GM12878 (cell line): ENCODE data around the gene PDE6G. TPM values are rescaled to one million over a fixed set of nuclear protein-coding genes. Genes with fewer than 3 reads are reported as not detected.

Experiments
- ATAC-seq: fragments of 200-7000 bp; cut with Tn5 transposase; 3 replicates; pipeline ENCODE4 v1.9.1; 2020; ENCODE audit warnings: mild to moderate bottlenecking, moderate library complexity
- BruUV-seq: library from RNA; stranded (reverse); fragments of 400-500 nt; replicated peaks from 2 replicates; lab custom pipeline; 2021; lab: Mats Ljungman, UMichigan
- CTCF ChIA-PET: fragments of 300-600 bp; sonication (Branson Sonifier 250); formaldehyde crosslinking; extraction: SDS; loops from one replicate; lab custom pipeline; 2021; ENCODE audit warnings: inconsistent platforms; lab: Yijun Ruan, JAX
- POLR2A ChIA-PET: fragments of 350-600 bp; formaldehyde crosslinking; extraction: SDS; loops from one replicate; lab custom pipeline; 2021; ENCODE audit warnings: inconsistent platforms; lab: Charles Lee
- RAD21 ChIA-PET: fragments of 300-600 bp; sonication (Branson Sonifier 250); formaldehyde crosslinking; loops from one replicate; lab custom pipeline; 2023; ENCODE audit warnings: antibody characterized with exemption; ENCODE audit not compliant: unreplicated experiment; lab: Charles Lee
- SMC1A ChIA-PET: fragments of 300-600 bp; sonication (Branson Sonifier 250); formaldehyde crosslinking; loops from one replicate; lab custom pipeline; 2023; ENCODE audit not compliant: unreplicated experiment, uncharacterized antibody; lab: Charles Lee
- DNase-seq: peaks from one replicate; pipeline ENCODE4 v3.0.0-alpha.2; 2011; ENCODE audit warnings: low read depth, low spot score
- FAIRE-seq: peaks from 3 replicates; lab custom pipeline; 2011; peaks lifted over from hg19 to GRCh38; lab: Jason Lieb, UNC
- H2AFZ ChIP-seq: 2 replicates; pipeline ENCODE4 v1.6.0; 2011; ENCODE audit warnings: low read depth, low read length, control low read depth; ENCODE audit not compliant: control insufficient read depth
- H3K27ac ChIP-seq: 2 replicates; pipeline ENCODE4 v1.5.1; 2011; ENCODE audit warnings: control low read depth; ENCODE audit not compliant: control insufficient read depth, insufficient read depth
- H3K27me3 ChIP-seq, 2 experiments: replicated peaks in 1 of 2; 2 replicates each; pipeline versions ENCODE4 v1.6.0 to v1.6.1; 2011; ENCODE audit warnings: low read length in 1 of 2; ENCODE audit not compliant: control insufficient read depth in 2 of 2, insufficient read depth in 2 of 2
- H3K36me3 ChIP-seq, 2 experiments: 2 replicates each; pipeline ENCODE4 v1.5.1; 2011; ENCODE audit warnings: low read length in 1 of 2; ENCODE audit not compliant: control insufficient read depth in 2 of 2, insufficient read depth in 2 of 2
- H3K4me1 ChIP-seq: 2 replicates; pipeline ENCODE4 v1.6.1; 2011; ENCODE audit warnings: mild to moderate bottlenecking, low read length, moderate library complexity, mixed read lengths; ENCODE audit not compliant: control insufficient read depth, insufficient read depth
- H3K4me2 ChIP-seq: 2 replicates; pipeline ENCODE4 v1.6.0; 2011; ENCODE audit warnings: control low read depth; ENCODE audit not compliant: control insufficient read depth, insufficient read depth
- H3K4me3 ChIP-seq: fragments of 200-600 bp; sonication (generic); 2 replicates; pipeline ENCODE4 v1.5.1; 2016
- H3K79me2 ChIP-seq: 2 replicates; pipeline ENCODE4 v1.6.0; 2011; ENCODE audit warnings: low read length; ENCODE audit not compliant: control insufficient read depth, insufficient read depth
- H3K9ac ChIP-seq: 2 replicates; pipeline ENCODE4 v1.8.0; 2011; ENCODE audit warnings: low read length, control low read depth, mixed read lengths; ENCODE audit not compliant: control insufficient read depth, insufficient read depth
- H3K9me3 ChIP-seq: replicated peaks from 3 replicates; pipeline ENCODE4 v1.5.1; 2011; ENCODE audit warnings: mild to moderate bottlenecking, low read length; ENCODE audit not compliant: control insufficient read depth, insufficient read depth
- H4K20me1 ChIP-seq: 2 replicates; pipeline ENCODE4 v1.6.0; 2011; ENCODE audit not compliant: control insufficient read depth, insufficient read depth
- BCL3 ChIP-seq: IDR thresholded peaks from 2 replicates; pipeline ENCODE4 v1.6.1; 2011; ENCODE audit warnings: borderline replicate concordance, low read depth, mild to moderate bottlenecking, moderate library complexity, low read length; ENCODE audit not compliant: insufficient read depth, poor library complexity, severe bottlenecking
- ESRRA ChIP-seq: IDR thresholded peaks from 2 replicates; pipeline ENCODE4 v1.6.1; 2012; ENCODE audit warnings: mild to moderate bottlenecking, low read length, improper control_type of control experiment
- MXI1 ChIP-seq: fragments of 150-350 bp; IDR thresholded peaks from 2 replicates; pipeline ENCODE4 v1.6.1; 2011; ENCODE audit warnings: low read depth, mild to moderate bottlenecking, inconsistent platforms, low read length, improper control_type of control experiment
- POLR2A ChIP-seq: IDR thresholded peaks from 2 replicates; pipeline ENCODE4 v1.6.1; 2011; ENCODE audit warnings: low read depth, mild to moderate bottlenecking, low read length
- RUNX3 ChIP-seq: IDR thresholded peaks from 2 replicates; pipeline ENCODE4 v1.6.1; 2012; ENCODE audit warnings: low read length, inconsistent platforms
- SIN3A ChIP-seq: IDR thresholded peaks from 2 replicates; pipeline ENCODE4 v1.6.1; 2012; ENCODE audit warnings: low read depth, low read length, improper control_type of control experiment
- TBL1XR1 ChIP-seq: IDR thresholded peaks from 2 replicates; pipeline ENCODE4 v1.6.1; 2012; ENCODE audit warnings: low read depth, low read length, improper control_type of control experiment
- WGBS: methylation state at CpG from one replicate; pipeline ENCODE4 v1.1.6; 2016; ENCODE audit warnings: low lambda C conversion rate; ENCODE audit not compliant: insufficient replicate concordance, insufficient coverage; ENCODE audit errors: missing lambda C conversion rate; 5-methylcytosine and 5-hydroxymethylcytosine counted together
- in situ Hi-C: fragments of 300-500 bp; cut with MboI; formaldehyde crosslinking; loops from 9 replicates; pipeline ENCODE4 v1.14.3; 2018; ENCODE audit warnings: mixed read lengths
- intact Hi-C: fragments of 100-400 bp; cut with micrococcal nuclease; formaldehyde crosslinking; loops from one replicate; pipeline ENCODE4 v1.14.2; 2022; ENCODE audit not compliant: unreplicated experiment
- polyA plus RNA-seq, 11 experiments: library from polyadenylated mRNA; depleted of rRNA in 4 of 11; unstranded in 6 of 11; stranded (reverse) in 5 of 11; fragments of >200 nt; fragmentation: Nextera tagmentation in 4 of 11; fragmentation: Illumina TruSeq in 1 of 11; extraction: Ambion mirVana in 4 of 11; extraction: Trizol in 1 of 11; gene quantifications; 1 replicate in 1 of 11; 2 replicates in 10 of 11; pipeline versions ENCODE4 v1.2.1 to v1.2.3, GENCODE V29; 2011 to 2016; ENCODE audit warnings: inconsistent platforms in 2 of 11, missing spikeins in 2 of 11, low read depth in 1 of 11
- total RNA-seq, 4 experiments: library from RNA; depleted of rRNA in 3 of 4; stranded (reverse); fragments of >200 nt in 3 of 4; fragmentation: Illumina TruSeq in 1 of 4; extraction: Trizol in 1 of 4; gene quantifications; 2 replicates each; pipeline versions ENCODE4 v1.2.1 to v1.2.3, GENCODE V29; 2013 to 2021

Gene PDE6G
- total and polyA plus RNA-seq, 10 of the 15 experiments (the other 5 are each of a cell fraction or from before 2014, with no cell fraction given) = 0.55 to 12.1 (median 4.3) TPM

DNA sequence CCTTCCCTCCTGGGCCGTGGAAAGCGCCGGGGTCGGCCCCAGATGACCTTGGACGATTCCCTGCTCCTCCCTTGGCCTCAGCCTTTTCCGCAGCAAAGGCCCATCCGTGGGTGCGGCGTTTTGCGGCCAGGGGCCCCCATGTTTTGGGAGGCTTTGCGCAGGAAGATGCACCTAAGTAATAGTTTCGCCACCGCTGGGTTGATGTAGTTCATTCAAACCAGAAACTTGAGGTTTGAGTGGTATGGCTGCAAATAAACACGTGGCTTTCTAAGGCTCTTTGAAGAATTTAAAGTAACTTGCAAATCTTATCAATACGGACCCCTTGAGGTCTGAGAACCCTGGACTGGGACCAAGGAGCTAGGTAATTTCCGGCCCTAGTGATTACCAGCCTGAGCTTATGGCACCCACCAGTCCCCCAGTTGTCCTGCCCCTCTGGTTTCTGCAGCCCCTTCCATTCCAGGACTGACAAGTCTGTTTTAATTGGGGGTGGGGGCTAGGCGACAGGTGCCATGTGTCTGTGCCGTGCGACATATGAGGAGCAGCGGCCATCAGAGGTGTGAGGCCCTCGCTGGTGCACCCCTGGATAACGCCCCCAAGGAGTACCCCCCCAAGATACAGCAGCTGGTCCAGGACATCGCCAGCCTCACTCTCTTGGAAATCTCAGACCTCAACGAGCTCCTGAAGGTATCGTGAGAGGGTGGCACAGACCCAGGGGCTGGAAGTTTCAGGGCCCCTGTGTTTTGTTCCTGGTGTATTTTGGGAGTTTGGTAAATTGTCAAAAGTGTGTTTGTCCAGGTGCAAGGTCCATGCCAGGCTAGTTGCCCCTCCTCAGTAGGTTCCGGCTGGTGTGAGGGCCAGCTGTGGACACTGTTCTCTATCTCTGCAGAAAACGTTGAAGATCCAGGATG is 47.7 kb upstream of the PDE6G start:
- BruUV-seq = TSS peak; percentile 57
- POLR2A ChIA-PET = interaction anchor here (0.8 to 3.5 kb wide), 7 partner anchors 7 to 334 kb away, joined by 4 to 32 read pairs (median 4); partner anchors contain the start of genes ARL16, CCDC137, DCXR and HGS
- Histone ChIP-seq H2AFZ (peak overlapping the region; percentile 54; the same call in 1 of the 2 replicates), H3K4me1 (peaks cover 8% of the 10 kb centered on the region), H3K27ac (peak overlapping the region; percentile 94), H3K4me3 (peak overlapping the region; percentile 85), H4K20me1 (0 out of 2 replicates have a peak, but pooled peaks cover 3% of the 10 kb centered on the region), H3K27me3 (no peaks in the 10 kb centered on the region), H3K9ac (peak overlapping the region; percentile 89), H3K9me3 (no peaks in the 10 kb centered on the region), H3K36me3 (peaks cover 20 to 31% of the 10 kb centered on the region in 2 experiments), H3K79me2 (peaks cover 45% of the 10 kb centered on the region), H3K4me2 (peak overlapping the region; percentile 81)
- DNase-seq (no peak), ATAC-seq (peak; percentile 6), FAIRE-seq (peak; percentile 35)
- RAD21 ChIA-PET = interaction anchor here (0.7 to 1.0 kb wide), 3 partner anchors 7 to 28 kb away, joined by 3 read pairs; partner anchors contain the start of genes ARL16 and HGS
- intact Hi-C loops (loop anchor here (2.0 kb wide), 1 partner anchor 21 kb away; the partner anchor contains the start of gene ARL16), in situ Hi-C loops (no loop called here)
- SMC1A ChIA-PET = interaction anchor here (1.0 kb wide), 2 partner anchors 29 to 155 kb away, joined by 3 read pairs; no protein-coding TSS in a partner anchor
- 0 out of 2 replicates have a peak, but pooled peaks have one; percentile 16 for TF ChIP-seq SIN3A
- TF ChIP-seq POLR2A = peak; percentile 37
- TF ChIP-seq BCL3 = no peak
- peak; percentile 48; the same call in 1 of the 2 replicates for TF ChIP-seq RUNX3
- TF ChIP-seq MXI1 = no peak; the same call in 1 of the 2 replicates
- TF ChIP-seq ESRRA = peak; percentile 4; the same call in 1 of the 2 replicates
- 0 out of 2 replicates have a peak, but pooled peaks have one; percentile 13 for TF ChIP-seq TBL1XR1
- CTCF ChIA-PET = interaction anchor here (0.7 to 2.7 kb wide), 4 partner anchors 9 to 103 kb away, joined by 3 to 9 read pairs (median 4); no protein-coding TSS in a partner anchor
- WGBS = 4% methylated on average over 27 of the region's 27 CpGs
